NCI-H146 (cell line): Measurements from ENCODE around the gene ZSCAN5C.
"Not testable (repeated sequence)": the region's sequence is repeated elsewhere in the genome, so short reads cannot be mapped to it uniquely, and the experiment has no call there.

Source experiments
- DNase-seq: peaks from one replicate; lab custom pipeline; 2025; lab: John Stamatoyannopoulos, UW

Gene ZSCAN5C

DNA sequence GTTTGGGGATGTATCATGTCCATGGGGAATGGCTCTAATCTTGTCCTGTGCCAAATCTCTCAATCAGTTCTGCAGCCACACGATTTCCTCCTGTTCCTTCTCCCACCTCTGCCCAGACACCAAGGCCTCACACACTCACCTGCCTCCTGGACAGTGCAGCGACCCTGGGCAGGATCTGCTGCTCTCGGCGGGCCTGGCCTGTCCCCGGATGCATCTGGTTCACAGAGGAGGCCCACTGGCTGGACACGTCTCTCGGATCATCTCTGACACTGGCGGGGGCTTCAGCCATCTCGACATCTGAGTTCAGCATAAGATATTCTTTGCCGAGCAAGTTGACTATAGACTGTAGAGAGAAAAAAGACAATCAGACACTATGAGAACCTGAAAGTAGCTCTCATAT is 10.4 kb upstream of the ZSCAN5C start:
- DNase-seq, result no peak

DNA sequence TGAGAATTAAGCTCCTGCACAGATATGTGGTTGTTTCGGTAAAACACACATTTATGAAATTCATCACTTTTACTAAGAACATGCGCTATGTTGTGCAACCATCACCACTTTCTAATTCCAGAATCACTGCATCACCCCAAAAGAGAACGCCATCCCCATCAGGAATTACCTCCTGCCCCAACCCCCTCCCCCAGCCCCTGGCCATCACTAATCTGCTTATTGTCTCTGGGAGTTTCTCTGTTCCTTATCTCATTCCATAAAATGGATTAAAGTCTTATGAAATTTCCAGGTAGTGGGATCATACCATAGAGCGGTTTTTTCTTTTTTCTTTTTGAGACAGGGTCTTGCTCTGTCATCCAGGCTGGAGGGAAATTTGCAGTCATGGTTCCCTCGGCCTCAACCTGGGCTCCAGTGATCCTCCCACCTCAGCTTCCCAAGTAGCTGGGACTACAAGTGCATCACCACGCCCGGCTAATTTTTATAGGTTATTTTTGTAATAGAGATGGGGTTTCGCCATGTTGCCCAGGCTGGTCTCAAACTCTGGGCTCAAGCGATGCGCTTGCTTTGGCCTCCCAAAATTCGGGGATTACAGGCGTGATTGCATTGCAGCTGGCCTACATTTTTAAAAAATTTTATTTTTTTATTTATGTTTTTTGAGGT is 8.0 kb upstream of the ZSCAN5C start:
- DNase-seq, result no peak

DNA sequence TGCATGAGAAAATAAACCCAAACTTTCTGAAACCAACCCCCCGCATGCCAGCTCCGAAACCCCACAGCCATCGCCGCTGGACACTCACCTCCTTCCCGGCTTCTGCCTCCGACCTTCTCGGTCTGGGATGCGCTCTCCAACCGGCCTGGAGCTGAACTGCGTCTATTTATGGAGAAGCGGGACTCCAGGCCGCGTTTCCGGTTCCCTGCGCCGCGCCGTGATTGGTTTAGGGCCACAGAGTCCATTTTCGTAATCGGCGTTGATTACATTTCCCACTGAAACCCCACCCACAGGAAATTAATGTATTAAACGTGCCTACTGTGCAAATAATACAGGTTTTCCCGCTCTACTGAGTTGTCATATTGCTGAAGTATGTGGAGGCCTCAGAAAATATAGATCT is 4.4 kb upstream of the ZSCAN5C start, which contains the start of gene ZSCAN5B:
Gene ZSCAN5B (minus strand): TSS at position 138 of the 400 bp plus-strand sequence. CDS start 4,731 bp downstream, outside the sequence.
- not testable (repeated sequence) for DNase-seq

DNA sequence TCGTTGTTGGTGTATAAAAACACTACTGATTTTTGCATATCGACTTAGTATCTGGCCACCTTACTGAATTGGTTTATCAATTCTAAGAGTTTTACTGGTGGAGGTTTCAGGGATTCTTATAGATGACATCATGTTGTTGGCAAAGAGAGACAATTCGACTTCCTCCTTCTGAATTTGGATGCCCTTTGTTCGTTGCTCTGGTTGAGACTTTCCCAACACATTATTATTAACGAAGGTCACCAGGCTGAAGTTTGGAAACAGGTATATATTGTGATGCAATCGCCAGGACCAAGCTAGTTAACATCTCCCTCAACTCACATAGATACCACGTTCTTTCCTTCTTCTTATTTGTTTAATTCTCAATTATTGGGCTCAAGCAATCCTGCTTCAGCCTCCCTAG is 2.4 kb upstream of the ZSCAN5C start:
- no peak for DNase-seq

DNA sequence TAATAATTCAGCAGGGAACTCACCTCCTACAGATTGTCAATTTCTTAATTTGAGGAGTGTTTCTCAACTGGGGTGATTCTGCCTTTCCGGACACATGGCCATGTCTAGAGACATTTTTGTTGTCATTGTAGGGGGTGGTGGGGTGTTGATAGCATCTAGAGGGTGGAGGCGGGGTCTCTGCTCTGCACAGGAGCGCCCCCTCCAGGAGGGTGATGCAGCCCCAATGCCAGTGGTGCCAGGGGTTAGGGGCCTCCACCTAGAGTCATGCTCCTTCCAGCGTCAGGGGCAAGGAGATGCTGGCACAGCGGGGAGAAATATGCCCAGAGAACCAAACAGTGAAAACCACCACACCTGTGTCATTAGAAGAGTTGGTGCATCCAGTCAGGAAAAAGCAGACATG is 5.5 kb downstream of the ZSCAN5C start:
- not testable (repeated sequence) for DNase-seq

DNA sequence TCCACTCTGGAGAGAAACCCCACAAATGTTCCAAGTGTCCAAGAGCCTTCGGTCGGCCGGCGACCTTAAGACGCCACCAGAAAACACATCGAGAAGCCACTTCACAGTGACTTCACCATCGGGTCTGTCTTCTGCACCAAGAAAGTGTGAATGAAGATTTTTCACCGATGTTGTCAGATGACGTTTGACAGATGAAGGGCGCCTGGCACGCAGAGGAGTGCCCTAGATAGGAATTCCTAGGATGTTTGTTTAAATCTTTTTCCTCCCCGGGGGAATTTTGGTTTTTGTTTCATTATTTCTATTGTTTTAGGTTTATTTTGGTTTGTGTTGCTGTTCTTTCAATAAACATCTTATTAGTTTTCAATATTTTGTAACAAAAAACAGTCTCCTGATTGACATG is 7.0 kb downstream of the ZSCAN5C start:
- DNase-seq, result no peak

GRCh38 chr19:56210036-56210435 is 8.0 kb downstream of the ZSCAN5C start:
- not testable (repeated sequence) for DNase-seq

DNA sequence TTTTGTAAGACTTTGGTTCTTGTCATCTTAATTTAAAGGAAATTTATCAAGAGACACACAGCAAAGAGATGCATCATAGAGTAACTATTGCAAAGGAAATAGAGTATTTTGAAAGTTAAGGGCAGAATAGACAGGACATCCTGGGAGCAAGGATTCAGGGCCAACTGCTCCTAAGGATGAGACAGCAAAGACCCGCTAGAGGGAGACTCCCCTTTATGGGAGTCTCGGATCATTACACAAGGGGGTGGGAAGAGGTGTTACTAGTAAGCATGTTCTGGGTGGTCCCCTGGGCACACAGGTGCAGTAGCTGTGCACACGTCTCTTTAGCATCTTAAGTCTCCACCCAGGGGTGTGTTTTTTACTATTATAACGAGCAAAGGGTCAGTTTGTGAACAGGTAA is 9.6 kb downstream of the ZSCAN5C start:
- DNase-seq, result no peak

- peak; percentile 72 for DNase-seq
These were observed 15.2 kb downstream of the ZSCAN5C start for GRCh38 chr19:56217039-56217949.

- DNase-seq, result no peak
These were observed 16.9 kb downstream of the ZSCAN5C start for GRCh38 chr19:56218961-56219360.

GRCh38 chr19:56221442-56221841 is 19.4 kb downstream of the ZSCAN5C start:
- DNase-seq, result peak; percentile 18

GRCh38 chr19:56221851-56222250 is 19.8 kb downstream of the ZSCAN5C start:
- DNase-seq, result no peak

- DNase-seq, result no peak
These were observed 20.8 kb downstream of the ZSCAN5C start for GRCh38 chr19:56222901-56223300.

- no peak for DNase-seq
These were observed 21.4 kb downstream of the ZSCAN5C start for GRCh38 chr19:56223481-56223880.

DNA sequence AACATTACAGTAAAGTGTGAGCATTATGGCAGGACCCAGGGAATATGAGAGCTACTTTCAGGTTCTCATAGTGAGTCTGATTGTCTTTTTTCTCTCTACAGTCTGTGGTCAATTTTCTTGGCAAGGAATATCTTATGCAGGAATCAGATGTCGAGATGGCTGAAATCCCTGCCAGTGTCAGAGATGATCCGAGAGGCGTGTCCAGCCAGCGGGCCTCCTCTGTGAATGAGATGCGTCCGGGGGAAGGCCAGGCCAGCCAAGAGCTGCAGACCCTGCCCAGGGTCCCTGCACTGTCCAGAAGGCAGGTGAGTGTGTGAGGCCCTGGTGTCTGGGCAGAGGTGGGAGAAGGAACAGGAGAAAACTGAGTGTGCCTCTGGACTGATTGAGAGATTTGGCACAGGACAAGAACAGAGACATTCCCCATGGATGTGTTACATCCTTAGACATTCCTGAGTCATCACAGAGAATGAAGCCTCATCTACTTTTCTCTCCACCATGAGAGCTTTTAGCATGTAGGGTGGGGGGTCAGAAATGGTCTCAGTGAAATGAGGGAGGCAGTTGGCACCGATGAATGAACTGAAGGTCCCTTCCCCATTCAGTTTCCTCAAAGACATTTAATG is 43.2 kb downstream of the ZSCAN5C start:
- no peak for DNase-seq

DNA sequence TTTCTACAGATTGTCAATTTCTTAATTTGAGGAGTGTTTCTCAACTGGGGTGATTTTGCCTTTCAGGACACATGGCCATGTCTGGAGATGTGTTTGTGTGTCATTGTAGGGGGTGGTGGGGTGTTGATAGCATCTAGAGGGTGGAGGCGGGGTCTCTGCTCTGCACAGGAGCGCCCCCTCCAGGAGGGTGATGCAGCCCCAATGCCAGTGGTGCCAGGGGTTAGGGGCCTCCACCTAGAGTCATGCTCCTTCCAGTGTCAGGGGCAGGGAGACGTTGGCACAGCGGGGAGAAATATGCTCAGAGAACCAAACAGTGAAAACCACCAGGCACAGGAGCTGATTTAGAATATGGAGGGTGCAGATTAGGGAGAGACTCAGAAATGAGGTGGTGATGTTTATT is 43.7 kb downstream of the ZSCAN5C start:
- not testable (repeated sequence) for DNase-seq

- DNase-seq, result not testable (repeated sequence)
These were observed 46.8 kb downstream of the ZSCAN5C start for GRCh38 chr19:56248736-56249338.

DNA sequence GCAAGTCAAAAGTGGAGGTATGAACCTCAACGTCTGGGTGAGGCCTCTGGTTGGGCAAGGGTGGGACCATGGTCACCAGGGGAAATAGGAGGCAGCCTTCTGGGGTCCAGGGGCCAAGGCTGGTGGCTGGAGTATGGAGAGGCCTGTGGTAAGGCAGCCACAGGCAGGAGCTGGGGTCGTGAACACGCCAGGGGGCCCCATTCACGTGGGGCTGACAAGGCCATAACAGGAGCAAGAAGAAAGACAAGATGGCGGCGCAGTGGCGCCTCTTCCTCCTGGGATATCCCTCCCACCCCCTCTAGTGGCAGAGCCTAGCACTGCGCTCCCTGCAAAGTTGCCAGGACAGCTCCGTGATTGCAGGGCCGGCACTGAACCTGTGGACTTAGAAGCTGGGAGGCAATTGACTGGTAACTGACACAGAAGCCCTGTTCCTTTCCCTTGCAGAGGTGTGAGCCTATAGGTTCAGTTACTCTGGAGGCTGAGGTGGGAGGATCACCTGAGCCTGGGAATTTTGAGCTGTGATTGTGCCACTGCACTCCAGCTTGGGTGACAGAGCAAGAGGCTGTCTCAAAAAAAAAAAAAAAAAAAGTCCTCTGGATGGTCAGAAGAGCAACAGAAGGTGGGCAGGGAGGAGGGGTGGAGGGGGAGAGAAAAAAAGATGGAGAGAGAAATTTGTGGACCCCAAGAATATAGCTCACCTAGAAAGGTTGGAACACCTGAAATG is 50.8 kb downstream of the ZSCAN5C start:
- DNase-seq, result peak; percentile 91

DNA sequence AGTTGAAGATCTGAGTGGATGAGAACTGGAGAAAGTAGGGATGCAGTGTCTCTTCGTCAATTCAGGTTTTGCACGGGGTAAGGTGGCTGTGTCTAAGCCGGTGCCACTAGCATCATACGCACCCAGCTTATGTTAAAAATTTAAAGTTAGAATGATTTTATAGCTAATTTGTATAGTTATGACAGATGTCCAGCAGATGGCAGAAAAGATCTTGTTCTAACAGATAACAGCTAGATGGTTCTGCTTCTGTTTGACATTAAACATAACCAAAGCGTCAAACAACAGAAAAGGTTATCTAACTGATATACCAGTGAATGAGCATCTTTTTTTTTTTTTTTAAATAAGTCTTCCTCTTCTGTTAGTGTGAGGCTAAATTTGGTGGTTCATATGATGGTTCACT is 51.7 kb downstream of the ZSCAN5C start:
- peak; percentile 79 for DNase-seq

DNA sequence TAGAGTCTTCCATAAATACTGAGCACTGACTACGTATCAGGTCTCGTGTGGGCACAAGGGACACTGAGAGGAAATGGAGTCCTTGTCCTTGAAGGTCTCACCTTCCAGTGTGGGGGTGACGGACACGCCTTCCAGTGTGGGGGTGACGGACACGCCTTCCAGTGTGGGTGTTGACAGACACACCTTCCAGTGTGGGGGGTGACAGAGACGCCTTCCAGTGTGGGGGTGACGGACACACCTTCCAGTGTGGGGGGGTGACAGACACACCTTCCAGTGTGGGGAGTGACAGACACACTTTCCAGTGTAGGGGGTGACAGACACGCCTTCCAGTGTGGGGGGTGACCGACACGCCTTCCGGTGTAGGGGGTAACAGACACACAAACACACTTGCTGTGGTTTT is 56.2 kb downstream of the ZSCAN5C start:
- DNase-seq, result no peak
